ENCODE results near the gene ASS1.
"Not testable (repeated sequence)": the region's sequence is repeated elsewhere in the genome, so short reads cannot be mapped to it uniquely, and the experiment has no call there.

The ASS1 gene
- 0.24 to 0.42 reads per million in 2 donors for total RNA-seq

GRCh38 chr9:130444565-130445221 lies at the start of gene ASS1:
Gene ASS1 (plus strand): TSS chr9:130444961. CDS start chr9:130452229, 7,268 bp downstream.
- DNase-seq, result no peak

GRCh38 chr9:130395810-130396435 lies 48.8 kb upstream of the ASS1 start:
- DNase-seq, result no peak

GRCh38 chr9:130396581-130396980 lies 48.2 kb upstream of the ASS1 start:
- no peak for DNase-seq

DNA sequence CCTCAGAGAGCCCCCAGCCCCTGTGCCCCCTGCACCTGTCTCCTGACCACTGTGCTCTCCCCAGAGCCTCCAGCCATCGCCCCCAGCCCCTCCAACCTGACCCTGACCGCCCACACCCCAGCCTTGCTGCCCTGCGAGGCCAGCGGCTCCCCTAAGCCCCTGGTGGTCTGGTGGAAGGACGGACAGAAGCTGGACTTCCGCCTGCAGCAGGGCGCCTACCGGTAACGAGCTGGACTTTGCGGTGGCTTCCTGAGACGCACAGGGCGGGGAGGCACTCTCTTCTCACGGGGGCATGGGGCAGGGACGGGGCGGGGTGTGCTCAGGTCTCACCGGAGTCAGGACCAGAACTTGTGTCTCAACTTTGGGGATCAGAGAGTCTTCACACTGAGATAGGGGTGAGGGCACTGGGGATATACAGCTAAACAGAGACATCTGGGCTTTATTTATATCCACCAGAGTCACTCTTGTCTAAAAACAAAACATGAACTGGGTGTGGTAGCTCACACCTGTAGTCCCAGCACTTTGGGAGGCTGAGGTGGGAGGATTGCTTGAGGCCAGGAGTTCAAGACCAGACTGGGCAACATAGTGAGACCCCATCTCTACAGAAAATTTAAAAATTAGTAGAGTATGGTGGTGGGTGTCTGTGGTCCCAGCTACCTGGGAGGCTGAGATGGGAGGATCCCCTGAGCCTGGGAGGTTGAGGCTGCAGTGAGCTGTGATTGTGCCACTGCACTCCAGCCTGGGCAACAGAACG lies 46.1 kb upstream of the ASS1 start:
- DNase-seq, result no peak

- DNase-seq, result no peak
Measured at GRCh38 chr9:130399768-130400167, 45.0 kb upstream of the ASS1 start.

GRCh38 chr9:130400870-130401269 lies 43.9 kb upstream of the ASS1 start:
- DNase-seq, result no peak

- not testable (repeated sequence) for DNase-seq
Measured at GRCh38 chr9:130401742-130402141, 43.0 kb upstream of the ASS1 start.

GRCh38 chr9:130402243-130402642 lies 42.5 kb upstream of the ASS1 start:
- DNase-seq, result no peak

- DNase-seq, result no peak
Measured at GRCh38 chr9:130402645-130403440, 41.9 kb upstream of the ASS1 start.

GRCh38 chr9:130405657-130406257 lies 39.0 kb upstream of the ASS1 start:
- no peak for DNase-seq

- DNase-seq, result no peak
Measured at GRCh38 chr9:130406278-130406895, 38.4 kb upstream of the ASS1 start.

DNA sequence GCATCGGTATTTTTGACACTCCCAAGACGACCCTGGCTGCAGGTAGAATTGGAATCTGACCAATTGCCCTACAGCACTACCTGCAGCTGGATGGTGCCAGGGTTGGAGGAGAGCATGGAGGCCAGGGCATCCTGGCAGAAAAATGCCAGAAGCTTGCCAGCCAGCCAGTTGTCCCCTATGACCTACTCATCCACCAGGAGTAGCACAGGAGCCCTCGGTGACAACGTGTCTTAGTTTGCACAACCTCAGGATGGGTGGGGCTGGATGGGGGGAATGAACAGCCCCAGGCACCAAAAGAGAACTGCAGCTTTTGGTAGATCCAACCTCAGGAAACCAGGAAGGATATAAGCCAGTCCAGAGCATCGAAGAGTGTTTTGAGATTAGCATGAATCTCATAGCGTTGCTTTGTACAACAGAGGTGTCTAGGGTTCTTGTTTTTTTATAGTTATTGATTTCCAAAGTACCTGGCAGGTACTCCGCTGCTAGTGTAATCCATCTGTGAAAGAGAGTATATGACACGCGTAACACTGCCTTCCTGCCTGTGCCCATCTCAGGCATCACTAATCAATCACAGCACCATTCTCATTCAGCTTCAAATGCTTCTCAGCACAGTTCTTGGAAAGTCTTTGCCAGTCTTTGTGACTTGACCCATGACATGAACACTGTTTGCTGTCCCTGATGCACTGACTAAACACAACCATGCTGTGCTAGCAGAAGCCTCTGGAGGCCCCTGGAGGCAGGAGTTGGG lies 36.7 kb upstream of the ASS1 start:
- no peak for DNase-seq

GRCh38 chr9:130408669-130409068 lies 36.1 kb upstream of the ASS1 start:
- DNase-seq, result no peak

GRCh38 chr9:130409246-130409645 lies 35.5 kb upstream of the ASS1 start:
- no peak for DNase-seq

GRCh38 chr9:130410443-130410842 lies 34.3 kb upstream of the ASS1 start:
- no peak for DNase-seq

GRCh38 chr9:130411566-130411915 lies 33.2 kb upstream of the ASS1 start:
- DNase-seq, result no peak

GRCh38 chr9:130414081-130414731 lies 30.6 kb upstream of the ASS1 start:
- no peak for DNase-seq

- DNase-seq, result no peak
Measured at GRCh38 chr9:130414910-130415746, 29.6 kb upstream of the ASS1 start.

DNA sequence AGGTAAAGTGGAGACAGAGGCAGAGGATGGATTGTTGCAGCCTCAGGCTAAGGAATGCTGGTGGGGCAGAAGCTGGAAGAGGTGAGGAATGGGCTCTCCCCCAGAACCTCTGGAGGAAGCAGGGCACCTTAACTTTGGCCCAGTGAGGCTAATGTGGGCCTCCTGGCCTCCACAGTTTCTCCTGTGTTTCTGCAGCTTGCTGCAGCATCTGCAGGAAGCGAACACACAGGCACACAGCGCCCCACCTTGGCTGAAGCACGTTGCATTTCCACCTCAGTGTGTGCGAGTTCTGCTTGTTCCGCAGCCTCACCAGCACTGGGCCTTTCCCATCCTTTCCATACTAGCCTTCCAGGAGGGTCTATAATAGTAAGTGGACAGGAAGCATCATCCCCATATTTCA lies 27.2 kb upstream of the ASS1 start:
- no peak for DNase-seq

DNA sequence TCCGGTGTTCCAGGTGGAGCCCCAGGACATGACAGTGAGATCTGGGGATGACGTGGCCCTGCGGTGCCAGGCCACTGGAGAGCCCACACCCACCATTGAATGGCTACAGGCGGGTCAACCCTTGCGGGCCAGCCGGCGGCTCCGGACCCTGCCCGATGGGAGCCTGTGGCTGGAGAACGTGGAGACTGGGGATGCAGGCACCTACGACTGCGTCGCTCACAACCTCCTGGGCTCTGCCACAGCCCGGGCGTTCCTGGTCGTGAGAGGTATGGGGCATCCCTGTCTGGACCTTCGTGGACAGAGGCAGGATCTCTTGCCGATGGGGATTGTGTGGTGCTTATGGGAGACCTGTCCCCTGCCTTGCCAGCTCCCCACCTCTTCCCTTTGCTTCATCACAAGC lies 26.0 kb upstream of the ASS1 start:
- no peak for DNase-seq

Measured in T-helper 9 cell (primary cell).